HuH-7 (cell line): ENCODE measurements around the gene ANP32D.
A peak's percentile ranks its signal among the peaks of the same experiment; 100 is the strongest.
"Not testable (repeated sequence)": the region's sequence is repeated elsewhere in the genome, so short reads cannot be mapped to it uniquely, and the experiment has no call there.

Experiments used
- DNase-seq: peaks from one replicate; pipeline ENCODE4 v3.0.0; 2011; ENCODE audit warnings: low spot score

Gene ANP32D

DNA sequence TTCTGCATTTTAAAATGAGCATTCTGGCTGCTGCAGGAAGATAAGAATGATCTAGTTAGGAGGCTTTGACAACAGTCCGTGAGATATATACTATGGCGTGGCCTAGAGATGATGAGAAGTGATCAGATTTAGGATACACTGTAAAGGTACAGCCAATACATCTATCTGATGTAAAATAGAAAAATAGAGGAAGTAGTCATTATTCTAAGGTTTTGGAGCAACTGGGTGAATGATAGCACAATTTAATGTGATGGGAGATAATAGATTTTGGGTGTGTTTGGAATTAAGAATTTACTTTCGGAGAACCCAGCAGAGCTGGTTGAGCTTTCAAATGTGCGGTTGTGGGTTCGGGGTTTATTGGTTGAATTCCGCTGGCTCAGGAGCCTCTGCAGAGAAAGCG, at the start of gene ANP32D:
TSS of gene ANP32D (plus strand) at position 301 of the 400 bp plus-strand sequence. CDS start 106 bp downstream, outside the sequence.
- DNase-seq: no peak

DNA sequence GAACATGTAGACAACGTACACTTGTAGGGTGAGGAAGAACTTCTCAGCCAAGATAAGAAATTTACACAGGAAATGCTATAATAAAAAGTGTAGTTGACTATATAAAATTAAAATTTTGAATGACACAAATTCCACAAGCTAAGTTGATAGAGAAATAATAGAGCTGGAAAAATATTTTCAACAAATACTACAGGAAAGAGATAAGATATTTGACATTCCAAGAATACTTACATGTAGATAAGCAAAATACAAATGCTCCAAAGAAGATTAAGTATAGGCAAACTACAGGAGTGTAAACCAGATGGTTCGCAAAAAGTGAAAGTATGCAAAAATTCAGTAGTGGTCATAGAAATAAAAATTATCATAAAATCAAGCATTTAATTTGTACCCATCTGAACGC, 49.2 kb upstream of the ANP32D start:
- DNase-seq: no peak

DNA sequence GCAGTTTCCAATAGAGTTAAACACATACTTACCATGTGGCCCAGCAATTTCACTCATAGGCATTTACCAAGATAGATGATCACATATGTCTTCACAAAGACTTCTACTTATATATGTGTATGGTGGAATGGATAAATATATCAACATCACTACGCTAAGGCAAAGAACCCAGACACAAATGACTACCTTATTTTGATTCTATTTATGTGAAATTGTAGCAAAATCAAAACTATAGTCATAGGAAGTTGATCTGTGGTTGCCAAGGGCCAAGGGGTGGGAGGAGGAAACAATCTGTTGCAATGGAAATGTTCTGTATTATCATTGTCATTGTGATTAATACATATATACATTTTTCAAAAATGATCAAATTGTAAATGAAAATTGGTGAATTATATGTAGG, 47.7 kb upstream of the ANP32D start:
- no peak for DNase-seq

DNA sequence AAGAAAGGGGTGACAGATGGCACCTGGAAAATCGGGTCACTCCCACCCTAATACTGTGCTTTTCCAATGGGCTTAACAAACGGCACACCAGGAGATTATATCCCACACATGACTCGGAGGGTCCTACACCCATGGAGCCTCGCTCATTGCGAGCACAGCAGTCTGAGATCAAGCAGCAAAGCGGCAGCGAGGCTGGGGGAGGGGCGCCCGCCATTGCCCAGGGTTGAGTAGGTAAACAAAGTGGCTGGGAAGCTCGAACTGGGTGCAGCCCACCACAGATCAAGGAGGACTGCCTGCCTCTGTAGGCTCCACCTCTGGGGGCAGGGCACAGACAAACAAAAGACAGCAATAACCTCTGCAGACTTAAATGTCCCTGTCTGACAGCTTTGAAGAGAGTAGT, 38.3 kb upstream of the ANP32D start:
- DNase-seq: not testable (repeated sequence)

DNA sequence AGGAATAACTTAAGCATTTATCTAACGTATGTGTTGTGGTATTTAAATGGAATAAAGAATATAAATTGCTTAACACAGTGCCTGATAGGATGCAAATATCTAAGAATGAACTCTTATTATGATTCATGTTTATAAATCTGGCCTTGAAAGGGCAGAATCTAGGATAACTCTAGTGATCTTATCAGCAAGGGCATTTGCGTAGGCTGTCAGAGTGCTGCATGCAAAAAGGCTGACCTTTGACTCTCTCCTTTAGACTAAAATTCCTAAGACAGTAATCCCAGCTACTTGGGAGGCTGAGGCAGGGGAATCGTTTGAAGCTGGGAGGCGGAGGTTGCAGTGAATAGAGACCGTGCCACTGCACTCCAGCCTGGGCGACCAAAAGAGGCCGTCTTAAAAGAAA, 31.3 kb upstream of the ANP32D start:
- no peak for DNase-seq

DNA sequence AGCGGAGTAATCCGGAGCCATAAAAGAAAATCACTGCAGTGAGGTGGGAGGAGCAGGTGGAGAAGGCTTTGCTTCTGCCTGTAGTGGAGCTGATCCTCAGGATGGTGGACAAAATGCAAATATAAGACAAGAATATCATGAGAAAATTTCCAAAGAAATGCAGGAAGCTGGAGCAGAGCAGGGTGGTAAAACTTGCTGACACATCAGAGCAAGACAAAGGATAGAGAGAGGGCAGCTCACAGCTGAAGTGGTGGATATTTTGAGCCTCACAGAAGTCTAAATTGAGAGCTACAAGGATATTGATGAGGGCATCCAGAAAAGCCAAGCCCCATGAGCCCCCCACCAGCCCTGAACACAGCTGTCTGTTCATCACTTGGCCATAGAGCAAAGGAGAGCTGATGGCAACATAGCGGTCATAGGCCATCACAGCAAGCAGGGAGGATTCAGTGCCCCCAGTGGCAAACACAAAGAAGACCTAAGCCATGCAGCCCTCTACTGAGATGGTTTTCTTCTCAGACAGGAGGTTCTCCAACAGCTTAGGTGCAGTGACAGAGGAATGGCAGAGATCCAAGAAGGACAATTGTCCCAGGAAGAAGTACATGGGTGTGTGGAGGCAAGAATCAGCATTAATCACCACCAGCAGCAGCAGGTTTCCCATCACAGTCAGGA, 30.0 kb upstream of the ANP32D start:
- DNase-seq: peak; percentile 21

DNA sequence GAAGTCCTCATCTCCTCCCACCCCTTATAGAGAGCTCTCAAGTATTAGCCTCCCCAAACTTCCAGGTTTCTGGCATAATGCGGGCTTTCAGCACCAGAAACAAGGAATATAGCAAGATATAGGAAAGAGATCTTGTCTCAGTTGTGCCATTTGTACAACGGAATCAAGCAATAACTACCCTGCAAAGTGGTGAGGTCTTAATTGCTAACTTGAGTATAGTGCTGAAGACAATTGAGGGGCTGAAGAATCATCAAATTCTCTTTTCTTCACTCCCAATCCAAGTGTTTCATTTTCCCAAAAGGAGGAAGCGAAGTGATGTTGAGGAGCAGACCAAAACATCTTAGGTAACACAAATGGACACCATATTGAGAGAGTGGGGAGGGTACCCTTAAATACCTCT, 26.8 kb upstream of the ANP32D start:
- DNase-seq: no peak

DNA sequence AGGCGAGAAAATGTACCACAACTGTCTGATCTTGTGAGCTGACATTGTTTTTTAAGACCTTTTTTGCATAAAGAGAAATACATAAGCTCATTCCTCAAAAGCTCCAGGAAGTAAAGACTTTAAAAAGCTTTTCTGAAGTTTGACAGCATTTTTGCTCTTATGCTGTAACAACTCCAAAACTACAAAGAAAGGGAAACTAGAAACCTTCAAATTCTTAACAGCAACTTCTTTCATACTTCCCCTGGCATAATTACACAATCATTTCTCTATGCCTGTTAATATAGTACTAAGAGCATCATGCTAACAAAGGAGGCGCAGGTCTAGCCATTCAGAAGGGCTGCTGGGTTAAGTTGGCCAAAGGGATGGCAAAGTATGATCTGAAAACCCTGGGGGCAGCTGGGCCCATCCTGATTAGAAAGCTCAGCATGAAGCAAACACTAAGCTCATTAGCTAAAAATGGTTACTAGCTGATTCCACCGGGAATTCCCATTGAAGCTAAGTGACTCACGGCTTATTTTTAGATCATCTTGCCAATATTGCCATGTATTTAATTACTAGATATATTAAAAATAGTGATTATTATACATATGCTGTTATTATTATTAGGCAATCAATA, 26.1 kb upstream of the ANP32D start:
- DNase-seq: no peak

DNA sequence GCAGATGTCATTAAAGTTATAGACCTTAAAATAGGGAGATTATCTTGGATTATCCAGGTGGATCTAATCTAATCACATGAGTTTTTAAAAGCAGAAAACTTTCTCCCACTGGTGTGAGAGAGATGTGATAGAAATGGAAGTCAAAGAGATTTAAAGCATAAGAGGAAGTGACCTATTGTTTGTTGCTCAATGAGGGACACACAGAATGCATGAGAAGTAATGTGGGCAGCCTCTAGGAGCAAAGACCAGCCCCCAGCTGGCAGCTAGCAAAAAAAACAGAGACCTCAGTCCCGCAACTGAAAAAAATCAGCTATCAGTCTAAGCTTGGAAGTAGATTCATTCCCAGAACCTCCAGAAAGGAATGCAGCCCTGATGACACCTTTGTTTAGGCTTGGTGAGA, 24.6 kb upstream of the ANP32D start:
- no peak for DNase-seq

DNA sequence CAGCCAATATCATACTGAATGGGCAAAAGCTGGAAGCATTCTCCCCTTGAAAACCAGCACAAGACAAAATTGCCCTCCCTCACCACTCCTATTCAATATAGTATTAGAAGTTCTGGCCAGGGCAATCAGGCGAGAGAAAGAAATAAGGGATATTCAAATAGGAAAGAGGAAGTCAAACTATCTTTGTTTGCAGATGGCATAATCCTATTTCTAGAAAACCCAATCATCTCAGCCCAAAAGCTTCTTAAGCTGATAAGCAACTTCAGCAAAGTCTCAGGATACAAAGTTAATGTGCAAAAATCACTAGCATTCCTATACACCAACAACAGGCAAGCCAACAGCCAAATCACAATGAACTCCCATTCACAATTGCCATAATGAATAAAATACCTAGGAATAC, 21.0 kb upstream of the ANP32D start:
- no peak for DNase-seq

DNA sequence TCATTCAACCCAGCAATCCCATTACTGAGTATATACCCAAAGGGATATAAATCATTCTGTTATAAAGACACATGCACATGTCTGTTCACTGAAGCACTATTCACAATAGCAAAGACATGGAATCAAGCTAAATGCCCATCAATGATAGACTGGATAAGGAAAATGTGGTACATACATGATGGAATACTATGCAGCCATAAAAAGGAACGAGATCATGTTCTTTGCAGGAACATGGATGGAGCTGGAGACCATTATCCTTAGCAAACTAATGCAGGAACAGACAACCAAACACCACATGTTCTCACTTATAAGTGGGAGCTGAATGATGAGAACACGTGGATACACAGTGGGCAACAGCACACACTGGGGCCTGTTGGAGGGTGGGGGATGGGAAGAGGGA, 19.4 kb upstream of the ANP32D start:
- not testable (repeated sequence) for DNase-seq

DNA sequence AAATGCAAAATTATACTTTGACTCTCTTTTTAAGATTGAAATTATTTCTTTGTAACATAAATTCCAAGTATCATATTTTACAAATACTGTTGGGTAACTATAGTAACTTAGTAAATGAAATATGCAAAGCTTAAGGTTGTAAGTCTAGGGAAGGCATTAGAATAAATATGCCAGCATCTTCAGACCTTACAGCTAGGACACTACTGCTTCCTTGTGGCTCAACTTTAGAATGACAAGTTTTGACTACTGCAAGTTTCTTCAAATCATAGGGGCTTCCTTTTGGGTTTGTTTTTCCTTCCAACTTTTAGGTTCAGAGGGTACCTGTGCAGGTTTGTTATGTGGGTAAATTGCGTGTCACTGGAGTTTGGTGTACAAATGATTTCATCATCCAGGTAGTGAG, 17.7 kb upstream of the ANP32D start:
- DNase-seq: no peak

DNA sequence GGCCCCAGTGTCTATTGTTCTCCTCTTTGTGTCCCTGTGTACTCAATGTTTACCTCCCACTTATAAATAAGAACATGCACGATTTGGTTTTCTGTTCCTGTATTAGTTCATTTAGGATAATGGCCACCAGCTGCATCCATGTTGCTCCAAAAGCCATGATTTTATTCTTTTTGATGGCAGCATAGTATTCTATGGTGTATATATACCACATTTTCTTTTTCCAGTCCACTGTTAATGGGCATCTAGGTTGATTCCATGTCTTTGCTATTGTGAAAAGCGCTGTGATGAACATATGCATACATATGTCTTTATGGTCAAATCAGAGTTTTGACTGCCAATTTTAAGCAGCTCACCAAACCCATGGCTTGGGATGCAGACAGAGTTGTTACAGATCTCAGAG, 17.2 kb upstream of the ANP32D start:
- DNase-seq: no peak

DNA sequence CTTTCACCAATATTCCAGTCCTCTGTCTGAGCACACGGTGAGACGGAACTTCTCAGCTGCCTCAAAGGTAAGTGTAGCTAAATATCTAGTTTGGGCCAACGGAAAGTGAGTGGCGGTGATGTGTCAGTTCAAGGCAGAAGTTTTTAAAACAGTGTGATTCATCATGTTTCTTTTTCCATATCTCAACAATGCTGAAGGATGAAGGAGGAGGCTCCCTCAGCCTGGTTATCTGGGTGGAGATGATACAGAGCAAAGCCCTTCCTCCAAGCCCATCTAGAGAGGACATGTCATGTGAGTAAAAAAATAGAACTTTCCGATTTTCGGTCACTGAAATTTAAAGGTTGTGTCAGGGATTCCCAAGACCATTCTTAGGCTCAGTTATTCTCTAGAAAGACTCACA, 13.1 kb upstream of the ANP32D start:
- no peak for DNase-seq

DNA sequence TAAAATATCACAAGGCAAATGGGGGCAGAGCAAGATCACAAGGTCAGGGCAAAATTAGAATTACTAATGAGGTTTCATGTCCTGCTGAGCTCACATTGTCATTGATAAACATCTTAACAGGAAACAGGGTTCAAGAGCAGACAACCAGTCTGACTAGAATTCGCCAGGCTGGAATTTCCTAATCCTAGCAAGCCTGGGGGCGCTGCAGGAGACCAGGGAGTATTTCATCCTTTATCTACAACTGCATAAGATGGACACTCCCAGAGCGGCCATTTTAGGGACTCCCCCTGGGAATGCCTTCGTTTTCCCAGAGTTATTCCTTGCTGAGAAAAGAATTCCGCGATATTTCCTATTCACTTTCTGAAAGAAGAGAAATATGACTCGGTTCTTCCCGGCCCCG, 3.3 kb upstream of the ANP32D start:
- not testable (repeated sequence) for DNase-seq

DNA sequence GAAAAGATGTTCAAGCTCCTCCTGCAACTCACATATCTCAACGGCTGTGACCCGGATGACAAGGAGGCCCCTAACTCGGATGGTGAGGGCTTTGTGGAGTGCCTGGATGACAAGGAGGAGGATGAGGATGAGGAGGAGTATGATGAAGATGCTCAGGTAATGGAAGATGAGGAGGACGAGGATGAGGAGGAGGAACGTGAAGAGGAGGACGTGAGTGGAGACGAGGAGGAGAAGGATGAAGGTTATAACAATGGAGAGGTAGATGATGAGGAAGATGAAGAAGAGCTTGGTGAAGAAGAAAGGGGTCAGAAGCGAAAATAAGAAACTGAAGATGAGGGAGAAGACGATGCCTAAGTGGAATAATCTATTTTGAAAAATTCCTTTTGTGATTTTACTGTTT, 702 bp downstream of the ANP32D start:
- DNase-seq: no peak

DNA sequence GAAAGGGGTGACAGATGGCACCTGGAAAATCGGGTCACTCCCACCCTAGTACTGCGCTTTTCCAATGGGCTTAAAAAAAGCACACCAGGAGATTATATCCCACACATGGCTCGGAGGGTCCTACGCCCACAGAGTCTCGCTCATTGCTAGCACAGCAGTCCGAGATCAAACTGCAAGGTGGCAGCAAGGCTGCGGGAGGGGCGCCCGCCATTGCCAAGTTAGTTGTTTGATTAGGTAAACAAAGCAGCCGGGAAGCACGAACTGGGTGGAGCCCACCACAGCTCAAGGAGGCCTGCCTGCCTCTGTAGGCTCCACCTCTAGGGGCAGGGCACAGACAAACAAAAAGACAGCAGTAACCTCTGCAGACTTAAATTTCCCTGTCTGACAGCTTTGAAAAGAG, 2.1 kb downstream of the ANP32D start:
- not testable (repeated sequence) for DNase-seq

DNA sequence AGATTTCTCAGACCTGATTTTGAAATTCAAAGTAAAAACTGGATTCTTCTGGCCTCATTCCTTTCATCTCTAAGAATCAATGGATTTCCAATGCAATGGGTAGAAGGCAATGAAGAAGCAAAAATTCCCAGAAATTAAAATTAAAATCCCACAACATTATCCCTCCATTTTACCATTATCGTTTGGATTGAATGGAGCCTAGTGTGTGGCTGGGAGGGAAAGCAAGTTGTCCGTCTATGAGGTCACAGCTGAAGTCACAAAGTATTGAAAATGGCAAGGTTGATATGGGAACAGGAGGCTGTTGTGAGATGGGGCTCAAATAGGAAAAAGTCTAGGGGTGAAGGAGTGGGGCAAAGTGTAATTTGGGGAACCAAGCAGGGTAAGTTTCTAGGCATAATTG, 9.8 kb downstream of the ANP32D start, which contains the start of gene C12orf54:
TSS of gene C12orf54 (plus strand) at position 301 of the 400 bp plus-strand sequence. CDS start 799 bp downstream, outside the sequence.
- DNase-seq: no peak

DNA sequence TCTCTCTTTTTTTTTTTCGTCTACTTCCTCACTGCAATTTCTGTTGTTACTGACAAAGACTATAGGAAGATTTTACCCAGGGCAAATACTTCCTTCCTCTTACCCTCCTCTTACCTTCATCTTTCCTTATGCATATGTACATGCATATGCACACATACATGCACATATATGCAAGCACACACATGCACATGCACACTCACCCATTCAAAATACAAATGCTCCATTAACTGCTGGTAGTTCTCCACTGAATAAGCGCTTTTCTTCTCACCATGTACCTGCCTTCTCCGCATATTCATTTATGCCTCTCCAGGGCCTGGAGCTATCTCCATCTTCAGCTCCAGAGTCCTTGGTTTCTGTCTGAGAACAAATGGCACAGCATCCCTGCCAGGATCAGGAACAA, 10.6 kb downstream of the ANP32D start:
- DNase-seq: no peak

DNA sequence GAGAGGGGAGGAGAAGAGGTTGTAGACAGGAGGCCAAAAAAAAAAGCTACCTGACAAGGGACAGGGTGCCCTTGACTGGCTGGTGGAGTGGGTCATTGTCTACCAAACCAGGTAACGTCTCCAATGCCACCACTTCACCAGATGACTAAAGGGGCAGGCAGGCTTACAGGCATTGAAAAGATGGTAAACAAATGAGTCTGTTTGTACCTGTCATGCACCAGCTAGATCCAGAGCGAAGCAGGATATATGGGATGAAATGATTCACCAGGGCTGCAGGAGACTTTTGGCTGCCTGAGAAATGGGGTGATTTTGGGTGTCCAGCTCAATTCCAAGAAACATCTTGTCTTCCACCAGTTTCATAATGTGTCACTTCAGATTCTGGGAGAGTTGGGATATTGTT, 13.9 kb downstream of the ANP32D start:
- DNase-seq: no peak

DNA sequence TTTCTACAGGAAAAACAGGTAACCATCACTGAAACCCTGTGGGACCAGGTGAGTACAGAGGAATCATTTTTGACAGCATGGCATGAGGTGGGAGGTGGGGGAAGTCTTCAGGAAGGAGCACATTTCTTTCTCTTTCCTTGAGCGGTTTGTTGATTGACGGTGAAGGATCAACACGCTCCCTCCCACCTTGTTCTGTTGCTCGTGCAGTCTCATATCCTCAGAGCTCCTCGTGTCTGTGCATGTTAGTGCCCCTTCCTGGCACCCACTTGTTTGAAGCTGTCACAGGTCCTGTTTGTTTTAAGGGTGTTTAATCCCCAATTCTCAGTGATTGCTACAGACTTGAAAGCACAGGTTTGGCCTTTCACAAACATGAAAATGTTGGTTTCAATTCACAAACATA, 14.3 kb downstream of the ANP32D start:
- no peak for DNase-seq

DNA sequence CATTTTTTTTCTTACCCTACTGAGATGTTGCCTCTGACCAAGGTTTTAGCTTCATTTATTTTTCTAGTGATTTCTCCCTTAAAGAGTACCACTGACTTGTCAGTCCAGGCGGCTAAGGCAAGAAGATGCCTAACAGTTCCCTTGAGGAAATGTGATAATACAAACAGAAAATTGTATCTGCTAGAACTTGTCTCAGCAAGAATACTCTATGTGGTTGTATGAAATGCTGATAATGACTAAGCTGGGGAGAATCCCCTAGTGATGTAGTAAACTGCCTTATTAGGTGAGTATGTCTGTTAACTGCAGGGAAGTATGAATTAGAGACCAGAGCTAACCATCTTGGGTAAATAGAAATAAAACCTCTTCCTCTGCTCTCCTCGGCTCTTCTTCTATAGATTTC, 16.7 kb downstream of the ANP32D start:
- DNase-seq: no peak

DNA sequence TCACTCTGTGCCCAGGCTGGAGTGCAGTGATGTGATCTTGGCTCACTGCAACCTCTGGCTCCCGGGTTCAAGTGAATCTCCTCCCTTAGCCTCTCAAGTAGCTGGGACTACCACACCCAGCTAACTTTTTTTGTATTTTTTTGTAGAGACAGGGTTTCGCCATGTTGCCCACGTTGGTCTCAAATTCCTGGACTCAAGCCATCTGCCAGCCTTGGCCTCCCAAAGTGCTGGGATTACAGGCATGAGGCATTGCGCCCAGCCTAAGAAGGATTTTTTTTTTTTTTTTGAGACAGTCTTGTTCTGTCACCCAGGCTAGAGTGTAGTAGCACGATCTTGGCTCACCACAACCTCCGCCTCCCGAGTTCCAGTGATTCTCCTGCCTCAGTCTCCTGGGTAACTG, 17.1 kb downstream of the ANP32D start:
- not testable (repeated sequence) for DNase-seq

DNA sequence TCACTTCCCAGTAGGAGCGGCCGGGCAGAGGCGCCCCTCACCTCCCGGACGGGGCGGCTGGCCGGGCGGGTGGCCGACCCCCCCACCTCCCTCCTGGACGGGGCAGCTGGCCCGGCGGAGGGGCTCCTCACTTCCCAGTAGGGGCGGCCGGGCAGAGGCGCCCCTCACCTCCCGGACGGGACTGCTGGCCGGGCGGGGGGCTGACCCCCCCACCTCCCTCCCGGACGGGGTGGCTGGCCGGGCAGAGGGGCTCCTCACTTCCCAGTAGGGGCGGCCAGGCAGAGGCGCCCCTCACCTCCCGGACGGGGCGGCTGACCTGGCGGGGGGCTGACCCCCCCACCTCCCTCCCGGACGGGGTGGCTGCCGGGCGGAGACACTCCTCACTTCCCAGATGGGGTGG, 27.9 kb downstream of the ANP32D start:
- DNase-seq: not testable (repeated sequence)
